NCI-H748 treated with DMSO at 0.1 percent for 48 hours (cell line): ENCODE data around the gene PDZRN4.
"Not testable (repeated sequence)": the region's sequence is repeated elsewhere in the genome, so short reads cannot be mapped to it uniquely, and the experiment has no call there.

Experiments used
- DNase-seq: peaks from one replicate; lab custom pipeline; 2025; lab: John Stamatoyannopoulos, UW

The PDZRN4 gene

DNA sequence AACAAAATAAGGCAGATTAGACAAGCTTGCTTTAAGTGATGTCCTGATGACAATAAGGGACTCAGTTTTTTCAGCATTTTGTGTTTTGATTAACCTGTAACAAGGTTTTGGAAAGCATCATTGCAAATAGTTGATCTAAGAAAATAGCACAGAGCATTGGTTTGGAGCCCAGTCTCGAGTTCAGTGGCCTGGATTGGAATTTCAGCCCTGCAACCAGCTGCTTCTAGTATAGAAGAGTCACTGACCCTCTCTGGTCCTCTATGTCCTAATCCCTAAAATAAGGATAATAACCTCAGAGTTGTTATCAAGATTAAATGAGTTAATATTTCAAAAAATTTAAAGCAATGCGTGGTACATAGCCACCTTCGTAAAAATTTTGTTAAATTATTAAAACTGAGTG lies 25.5 kb downstream of the PDZRN4 start:
- no peak for DNase-seq

DNA sequence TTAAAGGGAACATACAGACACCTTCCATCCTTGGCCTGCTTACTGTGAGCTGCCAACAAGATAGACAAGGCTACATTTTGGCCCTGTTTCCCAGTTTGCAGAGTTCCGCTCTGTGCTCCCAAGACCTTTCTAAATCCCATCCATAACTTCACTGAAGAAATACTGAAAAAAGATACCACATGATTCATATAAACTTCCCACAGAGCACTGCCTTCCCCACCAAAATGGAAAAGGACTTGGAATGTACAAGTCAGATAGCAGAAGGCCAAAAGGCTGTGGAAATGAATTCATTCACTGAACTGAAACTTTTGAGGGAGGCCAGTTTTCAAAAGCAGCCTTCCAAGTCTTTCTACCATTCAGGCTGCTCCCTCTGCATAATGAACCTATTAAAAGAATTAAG lies 29.6 kb downstream of the PDZRN4 start:
- DNase-seq, result no peak

DNA sequence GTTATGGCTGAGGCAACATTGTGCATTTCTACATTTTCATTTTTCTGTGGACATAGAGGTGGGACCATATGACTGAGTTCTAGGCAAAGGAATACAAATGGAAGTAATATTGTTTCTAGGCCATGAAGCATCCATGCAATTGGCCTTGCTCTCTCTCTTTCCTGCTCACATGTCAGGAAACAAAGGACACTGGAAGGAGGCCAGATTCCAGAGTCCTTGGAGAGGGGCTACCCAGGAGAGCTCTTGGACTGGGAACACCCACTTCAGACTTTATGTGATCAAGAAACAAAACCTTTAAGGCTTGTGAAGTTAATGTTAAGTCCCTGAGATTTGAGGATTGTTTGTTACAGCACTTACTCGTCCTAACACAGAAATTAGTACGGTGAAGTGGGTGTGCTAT lies 32.8 kb downstream of the PDZRN4 start:
- DNase-seq, result no peak

DNA sequence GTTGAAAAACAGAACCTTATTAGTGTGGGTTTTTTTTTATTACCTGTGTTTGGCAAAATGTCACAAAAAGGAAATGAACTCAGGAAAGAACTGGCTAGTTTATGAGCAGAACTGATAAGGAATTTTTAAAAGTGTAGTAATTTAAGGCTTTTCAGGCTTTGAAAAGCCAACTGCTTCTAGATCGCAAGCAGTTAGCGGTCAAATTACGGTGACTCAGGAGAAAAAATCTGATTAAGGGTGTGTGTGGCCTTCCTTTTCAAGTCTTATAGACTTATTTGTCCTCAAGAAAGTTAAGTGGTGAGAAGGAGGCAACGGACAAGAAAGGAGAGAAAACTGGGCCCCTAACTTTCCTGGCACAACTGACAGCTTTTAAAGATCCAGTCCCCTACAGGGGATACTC lies 33.4 kb downstream of the PDZRN4 start:
- no peak for DNase-seq

DNA sequence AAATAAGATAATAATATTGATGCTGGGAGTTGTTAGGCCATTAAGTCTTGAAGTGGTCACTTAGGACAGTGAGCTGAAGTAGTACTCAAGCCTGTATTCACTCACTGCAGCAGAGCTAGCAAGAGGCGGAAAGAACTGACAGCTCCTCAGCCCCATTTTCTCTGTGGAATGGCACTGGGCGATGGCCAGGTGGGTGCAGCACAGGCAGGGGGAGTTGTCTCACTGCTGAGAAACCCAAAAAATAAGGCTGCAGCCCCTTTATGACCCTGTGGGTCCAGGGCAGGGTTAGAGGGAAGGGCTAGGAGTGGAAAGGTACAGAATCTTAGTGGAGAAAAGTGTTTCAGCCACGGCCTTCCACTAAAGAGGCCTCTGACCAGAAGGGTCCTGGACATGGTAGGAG lies 35.5 kb downstream of the PDZRN4 start:
- DNase-seq, result no peak

DNA sequence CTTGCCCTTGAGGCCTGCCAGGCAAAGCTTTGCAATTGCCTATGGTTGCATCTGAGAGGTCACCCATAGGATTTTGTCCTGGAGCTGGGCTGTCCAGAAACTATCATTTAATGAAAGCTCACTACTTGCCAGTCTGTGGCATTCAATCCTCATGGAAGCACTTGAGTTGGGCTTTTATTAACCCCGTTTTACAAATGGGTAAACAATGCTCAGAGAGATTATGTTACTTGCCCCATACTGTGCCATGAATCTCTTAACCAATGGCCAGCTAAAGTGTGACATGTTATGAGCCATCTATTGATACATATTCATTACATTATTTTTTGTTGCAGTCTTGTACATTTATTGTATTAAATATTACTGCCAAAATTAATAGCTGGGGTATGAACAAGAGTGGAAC lies 35.9 kb downstream of the PDZRN4 start:
- DNase-seq, result peak; percentile 13

DNA sequence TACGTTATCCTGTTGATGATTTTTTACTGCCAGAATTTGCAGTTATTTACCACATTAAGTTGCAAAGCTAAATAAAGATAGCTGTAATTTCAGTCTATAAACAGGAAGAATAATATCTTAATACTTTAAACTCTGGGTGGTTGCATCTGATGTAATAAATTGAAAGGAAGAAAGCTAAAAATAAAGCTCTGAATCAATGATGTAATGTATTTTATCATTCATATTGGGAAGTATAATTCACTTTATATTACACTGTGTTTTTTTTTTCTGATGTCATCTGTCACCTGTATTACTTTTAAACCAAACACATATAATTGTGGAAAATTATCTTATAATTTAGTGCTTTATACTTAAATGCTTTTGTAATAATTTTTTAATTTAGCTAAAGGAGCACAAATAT lies 37.1 kb downstream of the PDZRN4 start:
- no peak for DNase-seq

DNA sequence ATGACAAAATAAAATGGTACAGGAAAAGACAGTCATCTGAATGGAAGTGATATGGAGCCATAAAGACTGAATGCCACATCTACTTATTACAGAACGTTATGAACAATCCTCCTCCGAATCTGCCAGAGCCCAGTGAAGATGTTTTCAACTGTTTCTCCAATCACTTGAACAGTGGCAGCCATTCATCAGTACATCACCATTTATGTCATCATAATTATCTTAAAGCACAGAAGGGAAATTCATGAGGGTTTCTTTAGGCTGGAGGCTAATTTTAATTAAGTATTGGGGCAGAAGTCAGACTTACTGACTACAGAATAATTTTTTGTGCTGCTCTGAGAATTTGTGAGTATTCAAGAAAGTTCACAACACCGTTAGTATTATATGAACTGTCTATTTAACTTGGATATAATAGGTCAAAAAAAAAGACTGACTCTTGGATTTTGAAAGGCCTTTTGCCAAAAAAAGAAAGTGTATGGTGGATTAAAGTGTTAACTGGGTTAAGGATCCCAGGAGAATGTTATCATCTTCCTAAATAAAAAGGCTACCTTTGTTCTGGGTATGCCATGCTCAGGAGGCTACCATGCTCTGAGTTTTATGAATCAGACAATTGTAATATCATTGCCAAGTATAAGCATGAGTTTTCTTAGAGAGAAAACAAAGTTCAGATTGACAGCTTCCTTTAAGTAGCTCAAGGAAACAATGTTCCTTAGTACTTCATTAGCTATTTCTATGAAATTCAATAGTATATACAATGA lies 40.1 kb downstream of the PDZRN4 start:
- no peak for DNase-seq

DNA sequence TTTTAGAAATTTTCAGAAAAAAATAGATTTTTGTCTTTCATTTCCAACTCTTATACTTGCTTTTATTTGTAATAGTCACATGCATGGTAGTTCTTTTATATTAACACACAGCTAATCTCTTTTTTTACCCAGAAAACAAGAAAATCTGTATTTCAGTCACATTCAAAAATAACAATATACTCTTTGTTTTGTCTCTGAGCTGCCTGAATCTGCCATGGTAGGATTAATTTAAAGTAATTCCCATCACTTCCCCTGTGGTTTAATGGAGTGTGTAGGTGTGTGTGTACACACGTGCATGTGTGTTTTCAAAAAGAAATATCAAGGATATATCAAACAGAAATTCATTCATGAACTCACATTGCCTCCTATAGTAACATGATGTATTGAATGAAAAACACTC lies 42.6 kb downstream of the PDZRN4 start:
- DNase-seq, result no peak

DNA sequence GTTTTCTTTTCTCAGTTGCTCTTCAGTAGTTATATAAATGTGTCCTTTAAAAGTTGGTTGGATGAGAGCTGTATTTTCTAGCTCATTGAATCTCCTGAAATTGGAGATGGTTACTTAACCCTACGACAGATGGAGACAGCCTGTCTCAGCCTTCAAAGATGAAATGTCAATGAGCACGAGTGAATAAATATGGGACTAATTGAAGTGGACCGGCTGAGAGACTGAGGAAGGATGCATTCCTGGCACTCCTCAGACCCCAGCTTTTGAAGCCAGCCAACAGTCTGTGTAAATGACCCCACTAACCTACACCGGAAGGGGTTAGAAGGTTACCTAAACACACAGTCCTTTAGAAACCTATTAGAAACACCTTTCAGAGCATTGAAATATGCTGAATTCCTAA lies 46.6 kb downstream of the PDZRN4 start:
- no peak for DNase-seq

DNA sequence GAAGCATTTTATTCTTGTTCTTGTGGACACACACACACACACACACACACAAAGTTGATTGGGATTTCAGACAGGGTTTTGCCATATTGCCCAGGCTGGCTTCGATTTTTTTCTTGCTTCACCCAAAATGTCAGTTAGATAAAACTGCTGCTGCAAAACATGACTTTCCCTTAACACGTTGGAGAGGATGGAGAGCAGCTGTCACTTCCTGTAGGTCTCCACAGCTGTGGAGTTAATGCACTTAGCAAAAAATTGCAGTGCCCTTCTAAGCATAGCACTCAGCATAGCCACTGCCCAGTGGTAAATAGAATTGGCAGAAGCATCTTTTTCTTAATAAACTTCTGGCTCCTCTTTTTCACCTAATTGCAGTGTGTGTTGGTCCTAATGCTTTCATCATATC lies 54.5 kb downstream of the PDZRN4 start:
- no peak for DNase-seq

DNA sequence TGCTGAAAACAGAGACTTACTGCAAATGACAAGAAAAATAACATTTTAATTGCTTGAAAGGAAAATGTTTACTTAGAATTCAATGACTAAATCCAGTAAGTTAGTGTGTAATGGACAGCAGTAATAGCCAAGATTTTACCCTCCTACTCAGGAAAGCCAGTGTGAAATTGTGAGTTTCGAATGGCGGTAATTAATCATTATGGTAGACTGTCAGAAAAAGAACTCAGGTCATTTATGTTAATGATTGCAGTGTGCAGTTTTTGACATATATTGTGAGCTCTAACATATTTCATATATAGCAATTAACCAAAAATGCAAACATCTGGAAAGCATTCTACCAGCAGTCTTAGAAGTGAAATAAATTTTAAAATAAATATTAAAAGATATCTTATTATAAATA lies 60.3 kb downstream of the PDZRN4 start:
- DNase-seq, result no peak

DNA sequence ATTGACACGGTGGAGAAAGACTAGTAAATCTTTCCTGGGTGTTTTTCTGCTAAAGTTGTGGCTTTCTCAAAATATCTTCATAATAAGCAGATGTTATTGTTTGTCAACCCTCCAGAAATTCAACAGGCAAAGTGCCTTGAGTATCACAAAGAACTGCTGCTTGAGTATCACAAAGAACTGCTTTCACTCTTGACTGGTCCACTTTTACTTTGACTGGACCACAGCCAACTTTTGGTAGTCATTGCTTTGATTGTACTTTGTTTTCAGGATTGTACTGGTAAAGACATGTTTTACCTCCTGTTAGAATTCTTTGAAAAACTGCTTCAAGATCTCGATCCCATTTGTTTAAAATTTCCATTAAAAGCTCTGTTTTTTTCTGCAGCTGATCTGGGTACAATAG lies 62.6 kb downstream of the PDZRN4 start:
- no peak for DNase-seq

DNA sequence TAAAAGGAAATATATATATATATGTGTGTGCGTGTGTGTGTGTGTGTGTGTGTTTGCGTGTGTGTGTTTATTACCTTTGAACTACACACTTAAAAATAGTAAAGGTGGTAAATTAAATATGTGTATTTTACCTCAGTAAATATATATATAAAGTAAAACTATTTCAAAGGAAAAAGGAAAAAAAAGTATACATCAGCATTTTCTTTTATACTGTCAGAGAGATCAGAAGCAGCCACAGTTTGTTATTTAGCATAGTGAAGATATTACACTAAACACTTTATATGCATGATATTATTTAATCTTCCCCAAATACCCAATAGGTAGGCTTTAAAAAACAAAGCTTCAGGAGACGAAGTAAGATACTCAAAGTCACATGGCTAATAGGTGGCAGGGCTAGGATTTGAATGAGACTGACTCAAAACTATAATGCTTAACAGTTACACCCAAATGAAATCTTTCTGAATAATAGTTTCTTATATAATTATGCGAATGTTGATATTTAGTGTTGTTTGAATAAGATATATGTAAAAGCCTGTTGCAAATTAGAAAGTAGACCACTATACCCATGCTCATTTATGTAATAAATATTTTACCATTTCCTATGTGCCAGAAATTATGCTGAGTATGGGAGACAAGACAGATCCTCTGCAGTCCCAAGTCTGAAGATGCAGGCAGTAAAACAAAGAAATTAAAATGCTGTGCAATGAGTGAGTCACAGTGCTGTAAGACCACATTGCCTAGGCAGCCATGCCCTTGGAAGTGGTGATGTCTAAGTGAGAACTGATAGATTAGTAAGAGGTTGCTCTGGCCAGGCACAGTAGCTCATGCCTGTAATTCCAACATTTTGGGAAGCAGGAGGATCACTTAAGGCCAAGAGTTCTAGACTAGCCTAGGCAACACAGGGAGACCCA lies 66.1 kb downstream of the PDZRN4 start:
- no peak for DNase-seq

DNA sequence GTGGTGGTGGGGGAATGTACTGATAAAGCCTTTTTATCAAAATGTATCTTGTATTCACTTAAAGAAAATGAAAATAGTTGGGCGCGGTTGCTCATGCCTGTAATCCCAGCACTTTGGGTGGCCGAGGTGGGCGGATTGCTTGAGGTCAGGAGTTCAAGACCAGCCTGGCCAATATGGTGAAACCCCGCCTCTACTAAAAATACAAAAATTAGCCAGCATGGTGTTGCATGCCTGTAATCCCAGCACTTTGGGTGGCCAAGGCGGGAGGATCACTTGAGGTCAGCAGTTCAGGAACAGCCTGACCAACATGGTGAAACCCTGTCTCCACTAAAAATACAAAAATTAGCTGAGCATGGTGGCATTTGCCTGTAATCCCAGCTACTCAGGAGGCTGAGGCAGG lies 75.1 kb downstream of the PDZRN4 start:
- not testable (repeated sequence) for DNase-seq

DNA sequence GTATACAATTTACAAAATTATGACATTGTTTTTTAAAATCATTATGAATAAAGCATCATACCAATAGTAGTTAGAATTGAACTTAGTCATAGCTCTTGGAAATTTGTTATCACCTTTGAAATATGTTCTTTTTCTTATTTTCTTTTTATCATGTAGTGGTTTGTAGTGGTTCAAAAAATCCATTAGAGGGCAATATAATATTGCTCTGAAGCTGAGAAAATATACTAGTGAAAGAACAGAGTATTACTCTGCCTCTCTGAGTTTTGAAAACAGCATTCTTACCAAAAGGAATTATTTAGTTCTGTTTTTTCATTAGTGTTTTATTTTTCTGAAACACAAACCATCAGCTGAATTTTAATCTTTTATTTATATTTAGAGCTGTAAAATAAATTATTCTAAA lies 76.2 kb downstream of the PDZRN4 start:
- peak; percentile 48 for DNase-seq

DNA sequence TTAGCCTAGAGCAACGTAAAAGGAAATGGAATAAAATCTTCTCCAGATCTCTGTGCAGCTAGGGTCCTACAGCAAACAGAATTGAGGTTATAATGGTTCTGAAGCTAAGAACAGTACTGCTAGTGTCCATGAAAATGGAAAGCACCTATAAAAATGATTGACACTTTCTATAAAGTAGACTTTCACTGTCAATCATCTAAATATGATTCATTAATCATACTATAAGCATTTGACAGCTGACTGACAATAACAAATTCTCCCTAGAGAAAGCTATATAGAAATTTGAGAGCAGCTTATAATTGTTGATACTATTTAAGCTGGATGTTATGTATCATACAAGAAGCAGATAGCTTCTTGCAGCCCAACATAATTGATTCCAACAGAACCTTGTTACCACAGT lies 80.9 kb downstream of the PDZRN4 start:
- no peak for DNase-seq

DNA sequence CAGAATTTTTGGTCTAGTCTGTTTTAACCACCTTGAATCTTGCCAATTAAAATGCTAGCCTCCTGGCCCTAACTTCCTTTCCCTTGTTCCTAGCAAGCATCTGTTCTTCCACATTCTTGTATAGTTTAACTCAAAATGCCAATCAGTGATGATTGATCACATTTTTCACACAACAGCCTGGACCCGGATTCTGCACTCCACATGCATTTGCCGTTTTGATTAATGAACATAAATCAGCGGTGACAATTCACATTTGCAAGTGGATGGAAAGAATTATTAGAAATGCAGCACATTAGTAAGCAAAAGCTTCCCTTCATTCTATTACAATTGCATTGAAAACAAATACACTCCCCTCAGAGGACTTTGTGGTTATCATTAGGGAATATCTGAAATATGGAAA lies 83.4 kb downstream of the PDZRN4 start:
- no peak for DNase-seq

DNA sequence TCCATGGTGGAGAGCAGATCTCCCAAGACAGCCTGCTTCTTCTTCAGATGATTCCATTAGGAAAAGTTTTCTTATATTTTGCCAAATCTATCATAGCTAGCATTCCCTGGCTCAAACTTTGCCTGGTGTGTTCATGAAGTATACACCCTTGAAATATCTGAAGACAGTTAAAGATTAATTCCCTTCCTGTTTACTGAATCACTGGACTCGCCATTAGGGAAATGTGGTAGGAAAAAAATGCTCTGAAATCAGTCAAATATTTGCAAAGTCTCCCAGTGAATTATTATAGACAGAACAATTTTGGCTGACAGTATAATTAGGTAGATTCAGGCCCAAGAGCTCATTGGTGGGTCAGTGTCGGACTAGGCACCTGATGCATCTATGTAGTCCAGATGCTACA lies 86.5 kb downstream of the PDZRN4 start:
- no peak for DNase-seq

DNA sequence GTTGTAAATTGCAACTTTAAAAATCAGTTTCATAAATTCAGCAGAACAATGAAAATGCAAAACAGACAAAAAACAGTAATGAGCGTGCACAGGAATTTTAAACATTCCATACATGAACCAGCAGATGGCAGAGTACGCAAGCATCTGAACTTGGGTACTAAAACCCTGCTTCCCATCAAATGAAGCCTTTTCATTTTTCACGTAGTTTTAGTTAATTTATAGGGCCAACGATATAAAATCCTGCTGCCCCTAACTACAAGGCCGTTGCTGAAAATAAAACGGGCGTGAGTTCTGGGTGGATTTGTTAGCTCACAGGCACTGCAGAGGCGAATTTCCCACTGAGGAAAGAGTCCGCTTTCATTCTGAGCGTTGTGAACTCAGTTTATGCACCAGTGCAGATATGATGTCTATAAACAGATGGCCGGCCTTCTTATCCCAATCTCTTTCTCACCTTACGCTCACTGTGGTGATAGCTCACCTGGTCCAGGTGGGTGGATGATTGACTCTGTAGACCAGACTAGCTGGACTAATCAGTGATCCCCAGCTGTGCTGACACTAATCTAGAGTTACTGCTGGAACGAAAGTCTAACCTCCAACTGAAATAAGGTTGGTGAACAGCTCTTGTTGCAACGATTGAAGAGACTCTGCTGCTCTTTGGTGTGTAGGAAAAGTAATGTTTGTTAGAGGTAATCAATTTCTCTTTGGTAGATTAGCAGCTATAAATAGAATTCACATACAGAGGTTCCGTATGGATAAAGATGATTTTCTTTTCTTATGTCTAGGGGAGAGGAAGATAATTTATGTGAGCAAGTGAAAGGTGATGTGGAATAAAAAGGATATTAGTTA lies 89.2 kb downstream of the PDZRN4 start:
- DNase-seq, result peak; percentile 95

DNA sequence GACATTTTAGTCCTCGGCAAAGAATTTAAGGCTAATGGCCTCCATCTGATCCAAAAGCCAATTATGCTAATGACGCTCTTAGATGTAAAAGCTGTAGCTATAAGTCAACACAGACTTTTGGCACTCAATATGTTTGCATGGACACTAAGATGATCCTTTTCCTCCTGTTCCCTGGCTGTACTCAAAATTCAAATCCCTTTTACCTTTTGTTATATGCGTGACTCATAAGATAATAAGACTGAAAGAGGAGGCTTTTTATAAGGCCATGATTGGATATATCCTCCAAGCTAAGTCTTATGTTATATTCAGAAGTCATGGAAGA lies 89.8 kb downstream of the PDZRN4 start:
- DNase-seq, result peak; percentile 91

DNA sequence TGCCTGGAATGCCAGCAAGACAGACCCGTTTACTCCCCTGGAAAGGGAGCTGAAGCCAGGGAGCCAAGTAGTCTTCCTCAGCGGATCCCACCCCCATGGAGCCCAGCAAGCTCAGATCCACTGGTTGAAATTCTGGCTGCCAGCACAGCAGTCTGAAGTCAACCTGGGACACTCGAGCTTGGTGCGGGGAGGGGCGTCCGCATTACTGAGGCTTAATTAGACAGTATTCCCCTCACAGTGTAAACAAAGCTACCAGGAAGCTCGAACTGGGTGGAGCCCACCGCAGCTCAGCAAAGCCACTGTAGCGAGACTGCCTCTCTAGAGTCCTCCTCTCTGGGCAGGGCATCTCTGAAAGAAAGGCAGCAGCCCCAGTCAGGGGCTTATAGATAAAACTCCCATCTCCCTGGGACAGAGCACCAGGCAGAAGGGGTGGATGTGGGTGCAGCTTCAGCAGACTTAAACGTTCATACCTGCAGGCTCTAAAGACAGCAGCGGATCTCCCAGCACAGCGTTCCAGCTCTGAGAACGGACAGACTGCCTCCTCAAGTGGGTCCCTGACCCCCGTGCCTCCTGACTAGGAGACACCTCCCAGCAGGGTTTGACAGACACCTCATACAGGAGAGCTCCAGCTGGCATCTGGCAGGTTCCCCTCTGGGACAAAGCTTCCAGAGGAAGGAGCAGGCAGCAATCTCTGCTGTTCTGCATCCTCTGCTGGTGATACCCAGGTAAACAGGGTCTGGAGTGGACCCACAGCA lies 92.4 kb downstream of the PDZRN4 start:
- DNase-seq, result peak; percentile 47
